K562 (cell line): Measurements from ENCODE around the gene STEAP1B. TPM values are rescaled to one million over a fixed set of nuclear protein-coding genes. Genes with fewer than 3 reads are reported as not detected.

Source experiments
- ATAC-seq: fragments of 200-7000 bp; cut with Tn5 transposase; 3 replicates; pipeline ENCODE4 v1.9.1; 2020; ENCODE audit warnings: moderate library complexity
- BruUV-seq: library from RNA; stranded (reverse); fragments of 400-500 nt; replicated peaks from 2 replicates; lab custom pipeline; 2021; lab: Mats Ljungman, UMichigan
- CTCF ChIA-PET: fragments of 300-600 bp; formaldehyde crosslinking; extraction: SDS; loops from one replicate; lab custom pipeline; 2021; ENCODE audit warnings: low intra/inter-chr PET ratio; lab: Yijun Ruan, JAX
- POLR2A ChIA-PET: fragments of 300-600, 350-650 bp; sonication (Branson Sonifier 250); formaldehyde crosslinking; extraction: SDS; loops from one replicate; lab custom pipeline; 2021; ENCODE audit warnings: antibody characterized with exemption, inconsistent platforms; lab: Yijun Ruan, JAX
- DNase-seq, 4 experiments: peaks; one replicate each; pipeline versions ENCODE4 v3.0.0 to v3.0.0-alpha.2; 2011 to 2018; ENCODE audit warnings: low spot score in 3 of 4, mixed read lengths in 3 of 4; ENCODE audit errors: extremely low read depth in 1 of 4
- FAIRE-seq: peaks from 2 replicates; lab custom pipeline; 2011; peaks lifted over from hg19 to GRCh38; lab: Jason Lieb, UNC
- H2AFZ ChIP-seq: 2 replicates; pipeline ENCODE4 v1.6.0; 2011; ENCODE audit warnings: low read depth, low read length, control low read depth, inconsistent platforms
- H3K27ac ChIP-seq: fragments of 200-600 bp; 3 replicates; pipeline ENCODE4 v1.8.0; 2011; ENCODE audit warnings: low read depth, mild to moderate bottlenecking, control low read depth, inconsistent platforms, low read length, moderate library complexity, mixed read lengths; ENCODE audit errors: extremely low read depth
- H3K27me3 ChIP-seq, 2 experiments: fragments of 300-600 bp in 1 of 2; 2 replicates in 1 of 2; 3 replicates in 1 of 2; pipeline versions ENCODE4 v1.6.0 to v1.8.0; 2011; ENCODE audit warnings: inconsistent platforms in 2 of 2, low read length in 2 of 2, mild to moderate bottlenecking in 1 of 2, mixed read lengths in 1 of 2, moderate library complexity in 1 of 2; ENCODE audit not compliant: control insufficient read depth in 2 of 2, insufficient read depth in 2 of 2
- H3K36me3 ChIP-seq: fragments of 300-600 bp; 3 replicates; pipeline ENCODE4 v1.8.0; 2011; ENCODE audit warnings: mild to moderate bottlenecking, low read length, inconsistent platforms; ENCODE audit not compliant: control insufficient read depth, insufficient read depth
- H3K4me1 ChIP-seq, 2 experiments: fragments of 200-600 bp in 1 of 2; replicated peaks in 1 of 2; 2 replicates in 1 of 2; 3 replicates in 1 of 2; pipeline versions ENCODE4 v1.5.1 to v1.8.0; 2011; ENCODE audit warnings: inconsistent platforms in 2 of 2, low read length in 2 of 2, mild to moderate bottlenecking in 1 of 2, mixed read lengths in 1 of 2, moderate library complexity in 1 of 2; ENCODE audit not compliant: control insufficient read depth in 2 of 2, insufficient read depth in 2 of 2
- H3K4me2 ChIP-seq: 2 replicates; pipeline ENCODE4 v1.6.1; 2011; ENCODE audit warnings: low read length, control low read depth, inconsistent platforms, mixed read lengths; ENCODE audit not compliant: insufficient read depth
- H3K4me3 ChIP-seq: fragments of 200-600 bp; sonication (generic), shearing (Covaris generic); 2 replicates; pipeline ENCODE4 v1.5.1; 2016; ENCODE audit warnings: control low read depth, inconsistent platforms
- H3K79me2 ChIP-seq: fragments of 200-600 bp; 3 replicates; pipeline ENCODE4 v1.8.0; 2011; ENCODE audit warnings: low read length, inconsistent platforms; ENCODE audit not compliant: control insufficient read depth, insufficient read depth
- H3K9ac ChIP-seq, 2 experiments: 2 replicates each; pipeline versions ENCODE4 v1.6.0 to v1.6.1; 2011; ENCODE audit warnings: low read depth in 2 of 2, low read length in 2 of 2, control low read depth in 1 of 2, inconsistent platforms in 1 of 2, mild to moderate bottlenecking in 1 of 2, mixed read lengths in 1 of 2; ENCODE audit not compliant: insufficient read depth in 1 of 2
- H3K9me1 ChIP-seq: one replicate; pipeline ENCODE4 v1.6.0; 2011; ENCODE audit warnings: inconsistent platforms, mild to moderate bottlenecking, low read length, moderate library complexity; ENCODE audit not compliant: control insufficient read depth, insufficient read depth
- H3K9me3 ChIP-seq: replicated peaks from 2 replicates; pipeline ENCODE4 v1.5.1; 2011; ENCODE audit warnings: low read depth, low read length, inconsistent platforms; ENCODE audit not compliant: control insufficient read depth, insufficient read depth
- H4K20me1 ChIP-seq: replicated peaks from 2 replicates; pipeline ENCODE4 v1.6.1; 2011; ENCODE audit warnings: low read length, inconsistent platforms, mixed read lengths; ENCODE audit not compliant: control insufficient read depth, insufficient read depth
- ASH1L ChIP-seq: fragments of 450-650 bp; IDR thresholded peaks from 2 replicates; pipeline ENCODE4 v1.6.1; 2018; ENCODE audit warnings: borderline replicate concordance, mild to moderate bottlenecking, low read depth; ENCODE audit not compliant: partially characterized antibody
- CBX8 ChIP-seq: fragments of 200-600 bp; sonication (generic); IDR thresholded peaks from 2 replicates; pipeline ENCODE4 v1.6.1; 2012; ENCODE audit warnings: borderline replicate concordance, mixed run types, low read depth, mild to moderate bottlenecking, moderate library complexity, mixed read lengths, low read length, control low read depth, inconsistent platforms; ENCODE audit not compliant: poor library complexity, severe bottlenecking; ENCODE audit errors: extremely low read depth
- COPS2 ChIP-seq: fragments of 450-650 bp; conservative IDR thresholded peaks from 2 replicates; pipeline ENCODE4 v1.6.1; 2016; ENCODE audit warnings: mild to moderate bottlenecking, moderate library complexity
- CREM ChIP-seq: IDR thresholded peaks from 2 replicates; pipeline ENCODE4 v1.6.1; 2014; ENCODE audit warnings: antibody characterized with exemption, low read depth
- ERF ChIP-seq: fragments of 450-650 bp; formaldehyde crosslinking; IDR thresholded peaks from 2 replicates; pipeline ENCODE4 v1.4.0; 2020; ENCODE audit warnings: mild to moderate bottlenecking, mixed read lengths
- GTF2B ChIP-seq: IDR thresholded peaks from 2 replicates; pipeline ENCODE4 v1.6.1; 2011; ENCODE audit not compliant: insufficient read length; ENCODE audit errors: extremely low read depth
- HDAC8 ChIP-seq: fragments of 450-650 bp; IDR thresholded peaks from 2 replicates; pipeline ENCODE4 v1.6.1; 2016; ENCODE audit warnings: mild to moderate bottlenecking, missing genetic modification characterization, moderate library complexity, missing compliant biosample characterization
- HMGN3 ChIP-seq: IDR thresholded peaks from 2 replicates; pipeline ENCODE4 v1.6.1; 2011; ENCODE audit warnings: borderline replicate concordance, low read depth, mild to moderate bottlenecking, mixed read lengths, low read length; ENCODE audit not compliant: insufficient read length; ENCODE audit errors: extremely low read depth
- RAD21 ChIP-seq, 2 experiments: fragments of 250-450 bp in 1 of 2; fragments of 450-650 bp in 1 of 2; sonication (Bioruptor Pico) in 1 of 2; formaldehyde crosslinking in 1 of 2; IDR thresholded peaks in 1 of 2; conservative IDR thresholded peaks in 1 of 2; 2 replicates each; pipeline versions ENCODE4 v1.4.0 to v1.8.0; 2020 to 2022; ENCODE audit warnings: mild to moderate bottlenecking in 2 of 2, moderate library complexity in 1 of 2
- RBM25 ChIP-seq: fragments of 200-400 bp; formaldehyde crosslinking; IDR thresholded peaks from 2 replicates; pipeline ENCODE4 v1.6.1; 2018; ENCODE audit warnings: low read length, low read depth, moderate library complexity; ENCODE audit not compliant: severe bottlenecking
- TBL1XR1 ChIP-seq, 2 experiments: IDR thresholded peaks; 2 replicates each; pipeline ENCODE4 v1.6.1; 2012; ENCODE audit warnings: improper control_type of control experiment in 2 of 2, low read length in 2 of 2, mild to moderate bottlenecking in 1 of 2
- WHSC1 ChIP-seq: IDR thresholded peaks from one replicate; pipeline ENCODE4 v1.6.1; 2012; ENCODE audit warnings: low read length, control low read depth, inconsistent platforms
- XRCC4 ChIP-seq: IDR thresholded peaks from one replicate; pipeline ENCODE4 v1.6.1; 2011; ENCODE audit not compliant: insufficient read depth, insufficient read length; ENCODE audit errors: extremely low read depth
- ZNF75A ChIP-seq: fragments of 450-650 bp; formaldehyde crosslinking; IDR thresholded peaks from 2 replicates; pipeline ENCODE4 v1.4.0; 2020; ENCODE audit warnings: mild to moderate bottlenecking
- WGBS: fragments of 100-300 bp; shearing (Covaris generic); methylation state at CpG from one replicate; pipeline ENCODE4 v1.1.6; 2016; ENCODE audit warnings: low coverage, mixed read lengths; ENCODE audit not compliant: insufficient coverage; ENCODE audit errors: missing lambda C conversion rate; 5-methylcytosine and 5-hydroxymethylcytosine counted together
- in situ Hi-C: fragments of 300-500 bp; cut with MboI; formaldehyde crosslinking; loops from 4 replicates; pipeline ENCODE4 v1.15.0; 2018; ENCODE audit warnings: inconsistent platforms, mixed read lengths
- intact Hi-C: fragments of 100-400 bp; cut with micrococcal nuclease; formaldehyde crosslinking; loops from 2 replicates; pipeline ENCODE4 v1.14.2; 2022
- polyA plus RNA-seq, 8 experiments: library from polyadenylated mRNA; depleted of rRNA in 4 of 8; stranded (reverse) in 5 of 8; unstranded in 3 of 8; fragments of >200 nt; fragmentation: Nextera tagmentation in 2 of 8; fragmentation: Illumina TruSeq in 1 of 8; extraction: Ambion mirVana in 2 of 8; extraction: Trizol in 1 of 8; gene quantifications; 2 replicates each; pipeline versions ENCODE4 v1.2.1 to v1.2.3, GENCODE V29; 2011 to 2014; ENCODE audit warnings: inconsistent platforms in 1 of 8, missing spikeins in 1 of 8
- total RNA-seq, 7 experiments: library from RNA; depleted of rRNA in 6 of 7; stranded (reverse); fragments of >200 nt in 6 of 7; fragmentation: Illumina TruSeq in 2 of 7; extraction: Trizol in 2 of 7; gene quantifications; 2 replicates each; pipeline versions ENCODE4 v1.2.1 to v1.2.3, GENCODE V29; 2011 to 2021; ENCODE audit warnings: low replicate concordance in 1 of 7

The STEAP1B gene
- total and polyA plus RNA-seq, 9 of the 15 experiments (the other 6 are each of a cell fraction or from before 2014, with no cell fraction given) = 20.0 to 38.5 (median 30.6) TPM

GRCh38 chr7:22486597-22486996, 13.4 kb downstream of the STEAP1B start:
- BruUV-seq = no TSS peak
- ChIA-PET POLR2A (interaction anchor here (1.4 kb wide), 1 partner anchor 28 kb away, joined by 4 read pairs; no protein-coding TSS in a partner anchor), CTCF (interaction anchor here (1.5 kb wide), 1 partner anchor 376 kb away, joined by 4 read pairs; no protein-coding TSS in a partner anchor)
- FAIRE-seq (no peak), DNase-seq (no peak), ATAC-seq (no peak)
- Histone ChIP-seq H3K9ac (peak overlapping the region in 1 of 2 experiments; percentile 50; a peak in 1 of 4 replicates), H3K4me3 (no peak overlapping the region), H3K4me2 (no peak overlapping the region), H3K36me3 (peaks cover 35% of the 10 kb centered on the region; the same call in 2 of the 3 replicates), H3K9me1 (no peaks in the 10 kb centered on the region), H3K9me3 (no peaks in the 10 kb centered on the region), H3K27ac (no peak overlapping the region), H3K79me2 (no peaks in the 10 kb centered on the region), H4K20me1 (no peaks in the 10 kb centered on the region; the same call in 1 of the 2 replicates), H2AFZ (no peak overlapping the region), H3K27me3 (no peaks in the 10 kb centered on the region), H3K4me1 (no peaks in the 10 kb centered on the region)
- intact Hi-C loops (no loop called here), in situ Hi-C loops (loop anchor here (5.0 kb wide), 1 partner anchor 379 kb away; no protein-coding TSS in a partner anchor)
- no peak for TF ChIP-seq TBL1XR1 (IDR thresholded peaks at IDR 0.05; ENCODE audit: low read length in 2 of 2)
- TF ChIP-seq ASH1L = no peak
- TF ChIP-seq WHSC1 = no peak
- TF ChIP-seq ERF (CRISPR knock-in tag) = no peak
- TF ChIP-seq ZNF75A (CRISPR knock-in tag) = no peak
- no peak for TF ChIP-seq HDAC8 (tag)
- TF ChIP-seq GTF2B = no peak
- TF ChIP-seq HMGN3 = no peak
- no peak for TF ChIP-seq RAD21 (CRISPR knock-in tag; conservative IDR thresholded peaks at IDR 0.05 in 1 of 2, IDR thresholded peaks at IDR 0.05 in 1 of 2)
- TF ChIP-seq RBM25 = no peak
- TF ChIP-seq COPS2 = no peak
- no peak for TF ChIP-seq CREM
- no peak for TF ChIP-seq CBX8
- TF ChIP-seq XRCC4 = no peak
- 84% methylated on average over 2 of the region's 2 CpGs for WGBS
